Kidney (tissue), 14 donors: ENCODE data around the gene VPREB1. TPM values are rescaled to one million over a fixed set of nuclear protein-coding genes. Genes with fewer than 3 reads are reported as not detected.

ENCODE experiments used
- DNase-seq, 5 donors: peaks; one replicate each; pipeline ENCODE4 v3.0.0-alpha.2; 2013 to 2020
- FAIRE-seq: peaks from 2 replicates; lab custom pipeline; 2012; peaks lifted over from hg19 to GRCh38; lab: Jason Lieb, UNC
- H3K27ac ChIP-seq, 2 donors: one replicate each; pipeline ENCODE4 v1.7.0; 2013; ENCODE audit warnings: low read depth in 2 of 2, low read length in 2 of 2, inconsistent platforms in 1 of 2
- H3K27me3 ChIP-seq: one replicate; pipeline ENCODE4 v1.7.1; 2013; ENCODE audit warnings: low read length, inconsistent platforms; ENCODE audit not compliant: control insufficient read depth, insufficient read depth
- H3K36me3 ChIP-seq, 3 donors: one replicate each; pipeline versions ENCODE4 v1.7.0 to v1.7.1; 2013; ENCODE audit warnings: low read length in 3 of 3, control low read depth in 1 of 3, inconsistent platforms in 1 of 3; ENCODE audit not compliant: insufficient read depth in 3 of 3, control insufficient read depth in 2 of 3
- H3K4me1 ChIP-seq, 3 donors: one replicate each; pipeline versions ENCODE4 v1.7.0 to v1.7.1; 2013; ENCODE audit warnings: low read length in 3 of 3, inconsistent platforms in 1 of 3, low read depth in 1 of 3; ENCODE audit not compliant: control insufficient read depth in 2 of 3, insufficient read depth in 2 of 3
- H3K4me3 ChIP-seq, 3 donors: one replicate each; pipeline versions ENCODE4 v1.7.0 to v1.8.1; 2013; ENCODE audit warnings: low read length in 3 of 3, control low read depth in 1 of 3, inconsistent platforms in 1 of 3
- H3K9ac ChIP-seq, 3 donors: one replicate each; pipeline versions ENCODE4 v1.7.0 to v1.7.1; 2013; ENCODE audit warnings: low read length in 3 of 3, control low read depth in 1 of 3, inconsistent platforms in 1 of 3
- H3K9me3 ChIP-seq, 3 donors: one replicate each; pipeline versions ENCODE4 v1.7.0 to v1.7.1; 2013; ENCODE audit warnings: low read length in 3 of 3, control low read depth in 1 of 3, inconsistent platforms in 1 of 3; ENCODE audit not compliant: control insufficient read depth in 2 of 3, insufficient read depth in 1 of 3
- intact Hi-C: fragments of 100-400 bp; cut with DNase I; formaldehyde crosslinking; loops from one replicate; pipeline ENCODE4 v1.11.1; 2022
- polyA plus RNA-seq: library from polyadenylated mRNA; stranded (reverse); fragments of 350-450 nt; fragmentation: Illumina TruSeq; extraction: RNeasy Lipid Tissue Mini Kit (QIAGEN cat#74804); gene quantifications from one replicate; pipeline ENCODE4 v1.2.3, GENCODE V29; 2014; ENCODE audit warnings: low read depth, low replicate concordance; ENCODE audit not compliant: insufficient read depth
- total RNA-seq: library from RNA; stranded (reverse); fragmentation: NEBNext Ultra II Directional; extraction: Animal tissue kit (Norgen Biotek cat#: 25700); gene quantifications from one replicate; pipeline ENCODE4 v1.2.1, GENCODE V29; 2021
- TF ChIP-seq, protein P1 (sequence below): IDR thresholded peaks from 3 replicates; pipeline ENCODE4 v1.5.1; 2012; ENCODE audit warnings: mild to moderate bottlenecking, moderate library complexity, borderline replicate concordance; ENCODE audit not compliant: insufficient read depth; ENCODE audit errors: extremely low read depth
- donor health status: control.
- donor health status: control.
- donor health status: control.
- donor health status: control.
- donor health status: control.
- donor health status: DM: yes; HTN: yes; CAD: no.
- donor health status: Normal renal cell carcinoma (clear cell type).

Gene VPREB1
- total and polyA plus RNA-seq, 2 donors from 2014 or later = not detected

DNA sequence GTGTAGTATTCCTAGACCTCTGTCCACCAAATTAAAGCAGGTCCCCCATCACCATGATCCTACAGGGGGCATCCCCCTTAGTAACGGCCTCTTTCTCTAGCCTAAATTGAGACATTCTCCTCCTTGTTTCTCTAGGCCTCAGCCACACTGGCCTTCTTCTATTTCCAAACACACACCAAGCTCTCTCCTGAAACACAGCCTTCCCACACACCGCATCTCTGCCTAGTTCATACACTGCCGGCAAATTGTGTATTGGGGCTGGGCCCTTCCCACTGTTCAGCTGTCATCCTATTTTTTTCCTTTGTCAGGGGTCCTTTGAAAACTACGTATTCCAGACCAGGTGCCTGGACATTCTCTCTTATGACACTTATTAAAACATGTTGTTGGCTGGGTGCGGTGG lies 11.5 kb upstream of the VPREB1 start:
- Histone ChIP-seq H3K36me3 (no peaks in the 10 kb centered on the region), H3K4me3 (no peak overlapping the region), H3K4me1 (no peaks in the 10 kb centered on the region), H3K27ac (no peak overlapping the region), H3K27me3 (no peaks in the 10 kb centered on the region), H3K9me3 (no peaks in the 10 kb centered on the region), H3K9ac (no peak overlapping the region)
- FAIRE-seq (no peak), DNase-seq (no peak)
- TF ChIP-seq, protein P1, sequence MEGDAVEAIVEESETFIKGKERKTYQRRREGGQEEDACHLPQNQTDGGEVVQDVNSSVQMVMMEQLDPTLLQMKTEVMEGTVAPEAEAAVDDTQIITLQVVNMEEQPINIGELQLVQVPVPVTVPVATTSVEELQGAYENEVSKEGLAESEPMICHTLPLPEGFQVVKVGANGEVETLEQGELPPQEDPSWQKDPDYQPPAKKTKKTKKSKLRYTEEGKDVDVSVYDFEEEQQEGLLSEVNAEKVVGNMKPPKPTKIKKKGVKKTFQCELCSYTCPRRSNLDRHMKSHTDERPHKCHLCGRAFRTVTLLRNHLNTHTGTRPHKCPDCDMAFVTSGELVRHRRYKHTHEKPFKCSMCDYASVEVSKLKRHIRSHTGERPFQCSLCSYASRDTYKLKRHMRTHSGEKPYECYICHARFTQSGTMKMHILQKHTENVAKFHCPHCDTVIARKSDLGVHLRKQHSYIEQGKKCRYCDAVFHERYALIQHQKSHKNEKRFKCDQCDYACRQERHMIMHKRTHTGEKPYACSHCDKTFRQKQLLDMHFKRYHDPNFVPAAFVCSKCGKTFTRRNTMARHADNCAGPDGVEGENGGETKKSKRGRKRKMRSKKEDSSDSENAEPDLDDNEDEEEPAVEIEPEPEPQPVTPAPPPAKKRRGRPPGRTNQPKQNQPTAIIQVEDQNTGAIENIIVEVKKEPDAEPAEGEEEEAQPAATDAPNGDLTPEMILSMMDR = no peak
- intact Hi-C loops = no loop called here

DNA sequence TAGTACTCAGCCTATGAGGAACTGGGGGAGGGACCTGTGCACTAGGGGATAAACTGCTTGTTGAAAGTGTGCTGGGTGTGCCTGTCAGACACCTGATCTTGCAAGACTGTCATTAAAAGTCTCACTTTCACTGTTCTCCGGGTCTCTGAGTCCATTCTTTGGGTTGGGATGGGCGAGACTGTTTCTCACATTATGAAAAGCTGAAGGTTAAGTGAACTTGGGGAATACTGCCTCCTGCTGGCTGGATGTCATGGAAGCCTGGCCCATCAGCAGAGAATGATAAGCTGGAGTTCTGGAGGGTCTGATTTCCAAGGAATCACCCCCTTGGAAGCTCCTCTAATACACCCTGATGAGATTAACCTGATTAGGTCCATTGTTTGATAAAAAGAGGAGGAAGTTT lies 9.0 kb upstream of the VPREB1 start:
- DNase-seq (peak in 4 of 5 donors; percentile 58 to 88 (median 80)), FAIRE-seq (no peak)
- TF ChIP-seq, protein P1 = peak; percentile 58
- Histone ChIP-seq H3K4me3 (no peak overlapping the region), H3K27me3 (no peaks in the 10 kb centered on the region), H3K36me3 (no peaks in the 10 kb centered on the region), H3K27ac (no peak overlapping the region), H3K9me3 (no peaks in the 10 kb centered on the region), H3K4me1 (no peaks in the 10 kb centered on the region), H3K9ac (no peak overlapping the region)
- intact Hi-C loops = no loop called here

DNA sequence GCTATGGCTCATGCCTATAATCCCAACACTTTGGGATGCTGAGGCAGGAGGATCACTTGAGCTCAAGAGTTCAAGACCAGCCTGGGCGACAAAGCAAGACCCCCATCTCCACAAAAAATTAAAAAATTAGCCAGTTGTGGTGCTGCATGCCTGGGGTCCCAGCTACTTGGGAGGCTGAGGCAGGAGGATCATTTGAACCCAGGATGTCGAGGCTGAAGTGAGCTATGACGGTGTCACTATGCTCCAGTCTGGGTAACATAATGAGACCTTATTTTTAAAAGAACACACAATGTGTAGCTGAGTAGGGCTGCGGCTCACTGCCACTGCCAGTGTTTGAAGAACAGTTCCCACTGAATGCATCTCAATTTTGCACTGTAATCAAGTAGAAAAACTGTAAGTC lies 7.1 kb upstream of the VPREB1 start:
- TF ChIP-seq, protein P1 = no peak
- no peak overlapping the region for H3K27ac ChIP-seq
- H3K27me3 ChIP-seq = no peaks in the 10 kb centered on the region
- DNase-seq = no peak
- H3K9me3 ChIP-seq = no peaks in the 10 kb centered on the region
- no peaks in the 10 kb centered on the region for H3K36me3 ChIP-seq
- no peak overlapping the region for H3K9ac ChIP-seq
- H3K4me1 ChIP-seq = no peaks in the 10 kb centered on the region
- H3K4me3 ChIP-seq = no peak overlapping the region
- no peak for FAIRE-seq
- intact Hi-C loops = no loop called here

DNA sequence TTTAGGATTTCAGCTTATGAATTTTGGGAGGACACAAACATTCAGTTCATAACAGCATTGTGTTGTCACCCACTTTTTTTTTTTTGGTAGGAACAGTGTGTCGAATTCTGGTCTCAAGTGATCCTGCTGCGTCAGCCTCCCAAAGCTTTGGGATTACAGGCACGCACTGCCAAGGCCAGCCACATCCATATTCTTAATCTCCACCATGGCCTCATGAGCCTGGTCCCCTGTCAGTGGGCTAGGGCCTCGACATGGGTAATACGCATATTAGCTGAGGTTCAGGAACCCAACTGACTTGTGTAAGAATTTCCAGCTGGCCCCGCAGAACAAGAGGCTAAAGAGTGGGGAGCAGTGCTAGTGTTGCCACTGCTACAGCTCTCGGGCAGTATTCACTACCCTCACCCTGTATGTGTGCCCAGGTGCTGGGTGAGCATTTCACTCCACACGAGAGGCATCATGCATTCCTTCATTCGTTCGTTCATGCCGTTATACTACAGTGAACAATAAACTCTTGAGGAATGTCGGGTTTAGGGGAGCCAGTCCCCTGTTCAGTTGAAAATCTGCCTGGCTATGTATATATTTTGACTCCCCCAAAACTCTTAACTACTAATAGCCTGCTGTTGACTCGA lies 5.2 kb upstream of the VPREB1 start:
- intact Hi-C loops = no loop called here
- Histone ChIP-seq H3K36me3 (no peaks in the 10 kb centered on the region), H3K27me3 (no peaks in the 10 kb centered on the region)

More for the DNA sequence above, 5.2 kb upstream of the VPREB1 start:
- TF ChIP-seq, protein P1 = no peak
- no peaks in the 10 kb centered on the region for H3K4me1 ChIP-seq
- no peaks in the 10 kb centered on the region for H3K9me3 ChIP-seq
- no peak overlapping the region for H3K27ac ChIP-seq
- FAIRE-seq (no peak), DNase-seq (no peak)
- H3K9ac ChIP-seq = no peak overlapping the region
- H3K4me3 ChIP-seq = no peak overlapping the region
